GM19372 (cell line): ENCODE data around the gene PRMT5.
"Not testable (repeated sequence)": the region's sequence is repeated elsewhere in the genome, so short reads cannot be mapped to it uniquely, and the experiment has no call there.

Source experiments
- ATAC-seq: cut with Tn5 transposase; IDR thresholded peaks from one replicate; pipeline ENCODE4 v1.9.1; 2021; ENCODE audit warnings: mild to moderate bottlenecking, low read depth, moderate library complexity; ENCODE audit not compliant: unreplicated experiment

PRMT5 gene

DNA sequence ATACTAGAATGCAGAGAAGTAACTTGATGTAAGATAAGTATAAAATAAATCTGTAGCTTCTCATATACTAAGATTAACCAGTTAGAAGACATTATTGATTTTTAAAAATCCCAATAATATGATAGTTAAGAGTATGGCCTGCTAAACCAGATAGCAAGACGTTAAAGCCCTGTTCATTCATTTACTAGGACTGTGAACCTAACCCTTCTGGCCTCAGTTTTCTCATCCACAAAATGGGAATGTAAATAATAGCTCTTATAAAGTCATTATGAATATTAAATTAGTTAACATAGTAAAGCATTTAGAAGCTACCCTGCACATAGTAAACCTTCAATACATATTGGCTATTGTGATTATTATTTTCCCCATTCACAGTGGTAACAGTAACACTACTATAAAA is 6.0 kb upstream of the PRMT5 start:
- ATAC-seq, result no peak

GRCh38 chr14:22932146-22932545 is 3.0 kb upstream of the PRMT5 start:
- ATAC-seq, result no peak

- ATAC-seq, result no peak
Measured at GRCh38 chr14:22929961-22930364, 787 bp upstream of the PRMT5 start.

- no peak for ATAC-seq
Measured at GRCh38 chr14:22928237-22929103, 706 bp downstream of the PRMT5 start.

DNA sequence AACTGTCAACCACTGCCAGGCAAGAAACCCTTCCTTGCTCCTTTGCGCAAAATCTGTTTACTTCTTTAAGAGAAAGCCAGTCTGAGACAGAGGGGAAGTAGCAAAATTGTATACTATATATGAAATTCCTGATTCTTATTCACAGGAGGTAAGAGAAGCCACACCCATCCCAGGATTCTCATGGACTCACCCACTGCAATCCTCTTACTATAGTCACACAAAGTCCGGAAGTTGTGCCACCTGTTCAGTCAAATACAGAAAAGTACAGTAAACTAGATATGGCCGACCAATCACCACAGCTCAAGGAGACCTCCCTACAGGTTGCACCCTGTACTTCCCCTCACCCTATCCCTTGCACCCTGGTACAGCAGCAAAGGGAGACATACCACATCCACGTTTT is 2.9 kb downstream of the PRMT5 start:
- no peak for ATAC-seq

- ATAC-seq, result no peak
Measured at GRCh38 chr14:22925513-22925912, 3.7 kb downstream of the PRMT5 start.

GRCh38 chr14:22923746-22924145 is 5.4 kb downstream of the PRMT5 start:
- no peak for ATAC-seq

DNA sequence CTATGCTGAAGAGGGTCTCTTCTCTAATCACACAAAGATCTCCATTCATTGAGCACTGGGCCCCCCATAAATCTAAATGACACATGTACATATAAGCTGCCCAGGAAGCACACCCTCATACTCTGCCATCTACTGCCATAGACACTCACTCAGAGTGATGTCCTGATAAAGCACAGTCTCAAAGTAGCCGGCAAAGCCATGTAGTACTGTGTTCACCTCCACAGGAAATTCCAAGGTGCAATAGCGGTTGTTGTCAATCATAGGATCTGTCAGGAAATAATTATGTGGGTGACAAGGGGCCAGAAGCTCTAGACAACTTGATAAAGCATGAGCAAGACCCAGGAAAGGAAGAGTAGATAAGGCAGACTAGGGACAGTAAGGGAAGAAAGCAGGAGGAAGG is 6.9 kb downstream of the PRMT5 start:
- no peak for ATAC-seq

DNA sequence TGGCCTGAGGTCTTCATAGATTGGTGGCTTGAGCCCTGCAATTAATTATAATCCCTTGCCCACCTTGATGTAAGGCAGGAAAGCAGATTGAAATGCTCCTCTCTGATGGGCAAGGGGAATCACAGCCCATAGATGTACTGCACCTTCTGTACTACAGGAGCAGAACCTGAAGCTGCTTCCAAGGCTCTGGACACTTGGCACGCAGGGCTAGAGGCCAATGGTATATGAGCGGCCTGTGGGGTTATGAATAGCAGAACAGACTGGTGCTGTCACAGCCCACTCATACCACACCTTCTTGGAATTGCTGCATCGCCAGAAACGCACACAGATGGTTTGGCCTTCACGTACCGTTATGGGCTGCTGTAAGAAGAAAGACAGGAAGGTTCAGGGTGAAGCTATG is 8.5 kb downstream of the PRMT5 start:
- no peak for ATAC-seq

GRCh38 chr14:22919601-22919921 is 9.6 kb downstream of the PRMT5 start:
- ATAC-seq, result no peak

DNA sequence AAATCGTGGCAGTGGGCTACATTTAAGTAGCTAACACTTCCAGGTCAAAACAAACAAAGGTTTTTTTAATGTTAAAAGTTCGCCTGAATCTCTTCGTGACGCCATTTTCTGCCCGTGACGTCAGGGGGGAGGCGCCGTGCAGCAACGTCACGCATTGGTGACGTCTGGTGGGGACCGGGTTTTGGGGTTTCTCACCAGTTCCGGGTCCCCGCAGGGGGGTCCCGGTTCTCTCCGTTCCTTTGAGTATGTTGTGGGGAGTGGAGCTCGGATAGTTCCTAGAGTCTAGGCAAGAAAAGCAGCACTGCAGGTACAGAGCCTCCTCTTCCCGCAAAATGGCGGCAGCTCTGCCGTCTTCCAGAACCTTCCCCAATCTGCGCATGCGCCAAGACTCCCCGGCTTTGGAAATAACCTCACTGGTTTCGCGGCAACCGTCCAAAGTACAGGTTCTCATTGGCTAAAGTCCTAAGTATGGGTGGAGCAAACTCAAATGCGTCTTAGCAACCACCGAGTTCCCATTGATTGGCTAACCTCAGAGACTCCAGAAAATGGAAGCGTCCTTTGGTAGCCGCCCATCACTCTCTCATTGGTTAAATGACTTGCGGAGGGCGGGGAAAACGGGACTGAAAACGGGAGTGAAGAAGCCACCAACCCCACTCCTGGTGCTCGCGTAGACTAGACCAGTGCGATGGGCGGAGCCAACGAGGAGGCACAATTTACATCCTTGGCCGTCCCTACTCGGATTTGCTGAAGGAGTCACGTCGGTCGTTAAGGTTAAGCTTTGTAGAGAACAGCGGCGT is 10.2 kb downstream of the PRMT5 start, which contains the start of gene RBM23:
Gene RBM23 (minus strand): TSS at position 346 of the 797 bp plus-strand sequence.
- peak; percentile 94 for ATAC-seq

DNA sequence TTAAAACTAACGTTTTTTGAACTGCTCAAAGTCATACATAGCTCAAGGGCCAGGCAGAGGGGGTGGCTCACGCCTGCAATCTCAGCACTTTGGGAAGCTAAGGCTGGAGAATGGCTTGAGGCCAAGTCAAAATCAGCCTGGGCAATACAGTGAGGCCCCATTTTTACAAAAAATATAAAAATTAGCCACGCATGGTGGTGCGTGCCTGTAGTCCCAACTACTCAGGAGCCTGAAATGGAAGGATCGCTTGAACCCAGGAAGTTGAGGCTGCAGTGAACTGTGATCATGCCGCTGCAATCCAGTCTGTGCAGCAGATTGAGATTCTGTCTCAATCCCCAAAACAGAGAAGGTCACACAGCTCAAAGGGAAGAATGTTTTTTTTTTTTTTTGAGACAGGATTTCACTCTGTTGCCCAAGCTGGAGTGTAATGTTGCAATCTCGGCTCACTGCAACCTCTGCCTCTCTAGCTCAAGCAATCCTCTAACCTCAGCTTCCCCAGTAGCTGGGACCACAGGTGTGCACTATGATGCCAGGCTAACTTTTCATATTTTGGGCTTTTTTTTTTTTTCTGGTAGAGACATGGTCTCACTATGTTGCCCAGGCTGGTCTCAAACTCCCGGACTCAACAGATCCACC is 13.2 kb downstream of the PRMT5 start:
- ATAC-seq, result no peak

GRCh38 chr14:22914836-22915235 is 14.3 kb downstream of the PRMT5 start:
- not testable (repeated sequence) for ATAC-seq

- no peak for ATAC-seq
Measured at GRCh38 chr14:22910916-22911315, 18.3 kb downstream of the PRMT5 start.

- no peak for ATAC-seq
Measured at GRCh38 chr14:22908601-22909000, 20.6 kb downstream of the PRMT5 start.

- no peak for ATAC-seq
Measured at GRCh38 chr14:22907429-22907828, 21.7 kb downstream of the PRMT5 start.

DNA sequence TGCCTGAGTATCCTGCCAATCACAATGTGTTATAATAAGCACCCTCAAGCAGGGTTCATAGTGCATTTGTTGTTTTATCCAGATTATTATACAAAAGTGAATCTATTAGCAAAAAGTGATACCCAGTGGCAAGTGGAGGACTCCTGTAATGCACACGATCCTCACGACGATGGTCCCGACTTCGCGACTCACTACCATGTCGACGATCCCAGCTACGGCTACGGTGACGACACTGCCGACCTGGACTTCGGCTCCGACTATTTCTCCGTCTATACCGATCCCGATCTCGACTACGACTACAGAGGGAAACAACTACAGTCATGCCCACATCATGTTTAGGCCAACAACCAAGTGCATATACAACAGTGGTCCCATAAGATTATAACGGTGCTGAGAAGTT is 23.1 kb downstream of the PRMT5 start:
- ATAC-seq, result no peak

GRCh38 chr14:22905627-22906026 is 23.5 kb downstream of the PRMT5 start:
- no peak for ATAC-seq

DNA sequence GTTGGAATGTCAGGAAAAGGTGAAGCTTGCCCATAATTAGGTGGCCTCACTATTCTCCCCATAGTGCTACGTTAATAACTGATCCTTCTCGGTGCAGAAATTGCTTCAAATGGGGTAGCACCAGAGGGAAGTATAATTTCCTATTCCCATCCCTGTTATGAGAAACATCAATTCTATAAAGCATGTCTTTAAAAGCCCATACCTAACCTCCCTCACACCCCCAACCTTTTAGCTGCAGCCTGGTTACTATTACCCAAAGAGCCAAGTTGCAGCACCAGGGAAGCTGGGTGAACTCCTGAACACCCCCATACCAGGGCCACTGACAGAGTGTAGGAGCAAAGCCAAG is 25.5 kb downstream of the PRMT5 start:
- no peak for ATAC-seq

DNA sequence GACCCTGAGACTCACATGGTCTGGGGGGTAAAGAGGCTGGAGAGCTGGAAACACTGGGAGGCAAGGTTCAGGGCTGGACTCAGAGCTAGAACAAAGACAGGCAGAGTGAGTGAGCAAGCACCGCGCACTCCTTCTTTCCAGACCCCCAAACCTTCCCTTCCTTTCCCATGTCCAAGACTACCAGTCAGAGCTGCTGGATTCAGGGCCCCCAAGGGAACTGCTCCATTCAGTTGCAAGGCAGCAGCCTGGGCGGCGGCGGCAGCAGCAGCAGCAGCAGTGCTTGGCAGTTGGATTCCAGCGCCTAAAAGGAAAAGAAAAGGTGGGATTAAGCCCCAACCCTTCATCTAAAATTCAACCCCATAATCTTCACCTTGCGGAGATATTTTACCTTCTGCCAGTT is 27.4 kb downstream of the PRMT5 start:
- no peak for ATAC-seq

DNA sequence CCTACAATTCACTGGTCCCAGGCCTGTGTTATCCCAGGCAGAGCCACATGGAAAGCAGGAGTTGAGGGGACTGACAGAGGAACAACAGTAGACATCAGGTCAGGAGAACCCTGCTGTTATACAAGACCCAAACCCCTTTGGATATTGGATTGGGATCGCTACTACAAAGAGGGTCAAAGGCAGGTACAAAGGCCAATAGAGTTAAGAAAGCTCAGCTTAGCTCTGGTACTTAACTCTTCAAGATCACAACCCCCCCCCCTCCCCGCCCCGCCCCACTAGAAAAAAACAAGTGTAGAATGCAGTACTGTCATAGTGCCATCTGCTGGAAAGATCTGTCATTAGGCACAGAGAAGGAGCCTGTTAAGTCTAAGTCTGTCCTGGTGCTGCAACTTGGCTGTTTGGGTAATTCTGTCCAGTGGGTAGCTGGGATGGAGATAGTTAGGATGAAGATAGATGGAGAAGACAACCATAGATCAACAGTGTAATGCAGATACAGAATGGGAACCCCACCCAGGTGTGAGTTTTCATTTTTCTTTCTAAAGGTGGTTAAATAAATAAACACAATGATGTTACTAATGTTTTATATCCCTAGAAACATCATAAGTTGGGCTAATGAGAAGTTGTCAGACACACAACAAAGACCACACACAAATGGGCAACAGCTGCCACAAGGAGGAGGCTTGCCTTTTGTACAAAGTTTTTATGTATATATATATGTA is 28.9 kb downstream of the PRMT5 start:
- ATAC-seq, result no peak
